ENCODE results near the gene TMEM174. TPM values are rescaled to one million over a fixed set of nuclear protein-coding genes. Genes with fewer than 3 reads are reported as not detected.
"Not testable (repeated sequence)": the region's sequence is repeated elsewhere in the genome, so short reads cannot be mapped to it uniquely, and the experiment has no call there.

TMEM174 gene
- total RNA-seq, 1 donor: not detected

DNA sequence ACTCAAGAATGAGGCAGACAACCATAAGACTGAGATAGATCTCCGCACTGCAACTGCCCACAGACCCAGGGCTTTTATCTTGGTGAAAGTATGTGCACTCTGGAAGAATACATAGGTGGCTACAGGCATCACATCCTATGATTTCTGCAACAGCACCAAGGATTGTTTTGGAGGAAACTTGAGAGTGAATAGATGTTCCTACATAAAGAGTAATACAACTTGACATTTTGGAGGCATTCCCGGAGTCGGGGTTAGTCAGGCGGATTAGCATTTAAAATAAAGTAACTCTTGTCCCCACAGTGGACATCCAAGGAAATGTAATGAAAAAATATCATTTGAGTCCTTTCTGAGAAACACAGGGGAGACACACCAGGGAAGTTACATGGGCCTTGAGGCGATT is 26.7 kb downstream of the TMEM174 start:
- no peak overlapping the region for H3K4me3 ChIP-seq (ENCODE audit: low read depth, low read length)
- peak; percentile 59 for DNase-seq (ENCODE audit: low read depth)
- TF ChIP-seq, protein P1, sequence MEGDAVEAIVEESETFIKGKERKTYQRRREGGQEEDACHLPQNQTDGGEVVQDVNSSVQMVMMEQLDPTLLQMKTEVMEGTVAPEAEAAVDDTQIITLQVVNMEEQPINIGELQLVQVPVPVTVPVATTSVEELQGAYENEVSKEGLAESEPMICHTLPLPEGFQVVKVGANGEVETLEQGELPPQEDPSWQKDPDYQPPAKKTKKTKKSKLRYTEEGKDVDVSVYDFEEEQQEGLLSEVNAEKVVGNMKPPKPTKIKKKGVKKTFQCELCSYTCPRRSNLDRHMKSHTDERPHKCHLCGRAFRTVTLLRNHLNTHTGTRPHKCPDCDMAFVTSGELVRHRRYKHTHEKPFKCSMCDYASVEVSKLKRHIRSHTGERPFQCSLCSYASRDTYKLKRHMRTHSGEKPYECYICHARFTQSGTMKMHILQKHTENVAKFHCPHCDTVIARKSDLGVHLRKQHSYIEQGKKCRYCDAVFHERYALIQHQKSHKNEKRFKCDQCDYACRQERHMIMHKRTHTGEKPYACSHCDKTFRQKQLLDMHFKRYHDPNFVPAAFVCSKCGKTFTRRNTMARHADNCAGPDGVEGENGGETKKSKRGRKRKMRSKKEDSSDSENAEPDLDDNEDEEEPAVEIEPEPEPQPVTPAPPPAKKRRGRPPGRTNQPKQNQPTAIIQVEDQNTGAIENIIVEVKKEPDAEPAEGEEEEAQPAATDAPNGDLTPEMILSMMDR (IDR thresholded peaks at IDR 0.05; ENCODE audit: insufficient read depth, low read length): no peak

DNA sequence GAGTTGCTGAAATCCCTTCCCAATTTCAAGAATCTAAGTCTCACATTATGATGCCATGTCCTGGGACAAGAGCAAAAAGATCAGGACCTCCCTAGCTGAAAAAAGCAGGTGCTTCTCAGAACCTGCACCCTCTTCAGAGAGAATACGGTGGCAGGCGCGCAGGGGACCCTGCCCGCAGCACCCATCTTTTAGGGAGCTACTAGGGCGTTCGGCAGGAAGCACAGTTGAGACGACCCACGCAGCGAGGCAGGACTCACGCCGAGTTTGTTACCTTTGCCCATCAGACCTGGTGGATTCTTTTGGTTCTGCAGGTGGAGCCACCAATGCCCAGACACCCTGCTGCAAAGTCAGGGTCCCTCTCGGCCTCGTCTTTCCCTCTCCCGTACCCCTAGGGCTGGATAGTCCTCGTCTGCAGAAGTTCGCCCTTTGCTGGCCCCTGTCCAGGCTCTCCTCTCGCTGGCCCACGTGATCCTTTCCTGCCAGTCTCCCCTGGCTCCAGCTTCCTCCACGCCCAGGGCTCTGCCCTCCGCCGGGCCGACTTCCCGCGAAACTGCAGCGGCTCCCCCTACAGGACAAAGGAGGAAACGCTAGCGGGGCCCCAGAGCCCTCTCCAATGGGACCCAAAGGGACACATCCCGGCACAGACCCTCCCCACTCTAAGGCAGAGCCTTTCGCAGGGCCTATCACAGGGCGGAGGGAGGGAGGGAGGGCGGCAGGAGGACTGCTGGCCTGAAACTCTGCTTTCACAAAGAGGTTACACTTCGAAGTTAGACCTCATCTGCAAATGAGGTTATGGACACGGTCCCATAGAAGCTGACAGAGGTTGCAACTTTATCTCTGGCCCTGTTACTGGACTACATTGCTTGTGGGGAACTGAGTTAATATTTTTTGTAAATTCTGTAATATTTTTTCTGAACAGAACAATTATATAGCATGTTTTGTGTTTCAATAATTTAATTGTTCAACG is 28.8 kb downstream of the TMEM174 start:
- no peak overlapping the region for H3K4me3 ChIP-seq (ENCODE audit: low read depth, low read length)
- TF ChIP-seq, protein P1 (IDR thresholded peaks at IDR 0.05; ENCODE audit: insufficient read depth, low read length): peak; percentile 85
- DNase-seq (ENCODE audit: low read depth): peak; percentile 64

DNA sequence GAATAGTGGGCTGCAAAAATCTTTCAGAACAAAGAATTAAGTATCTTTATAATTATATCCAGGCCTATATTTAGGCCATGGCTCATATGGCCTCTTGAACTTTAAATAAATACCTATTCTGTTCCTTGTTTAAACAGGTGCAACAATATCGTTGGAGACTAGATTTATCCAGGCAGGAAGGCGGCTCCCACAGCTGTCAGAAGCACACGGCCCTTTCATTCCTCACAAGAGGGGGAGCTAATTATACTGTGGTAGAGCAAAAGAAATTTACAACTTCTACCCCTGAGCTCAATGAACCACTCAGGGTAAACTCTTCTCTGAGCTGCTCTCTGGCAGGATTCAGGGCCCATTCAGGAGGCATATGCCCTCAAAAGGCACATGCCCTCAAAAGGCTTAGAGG is 31.3 kb downstream of the TMEM174 start:
- H3K4me3 ChIP-seq (ENCODE audit: low read depth, low read length): no peak overlapping the region
- no peak for DNase-seq (ENCODE audit: low read depth)
- TF ChIP-seq, protein P1 (IDR thresholded peaks at IDR 0.05; ENCODE audit: insufficient read depth, low read length): no peak

DNA sequence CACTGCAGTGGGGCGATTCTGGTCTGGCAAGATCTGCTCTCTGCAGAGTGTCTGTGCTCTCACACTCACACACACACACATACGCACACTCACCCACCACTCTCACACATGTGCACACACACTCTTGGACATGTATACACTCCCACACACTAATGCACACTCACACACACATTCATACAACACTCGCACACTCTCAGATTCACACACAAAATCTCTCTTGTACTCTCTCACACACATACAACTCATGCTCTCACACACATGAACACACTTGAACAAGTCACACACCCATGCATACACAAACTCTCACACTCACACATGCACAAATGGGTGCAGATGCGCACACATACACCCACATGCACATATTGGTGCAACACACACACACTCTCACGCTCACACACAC is 31.7 kb downstream of the TMEM174 start:
- no peak for DNase-seq (ENCODE audit: low read depth)
- H3K4me3 ChIP-seq (ENCODE audit: low read depth, low read length): no peak overlapping the region
- TF ChIP-seq, protein P1 (IDR thresholded peaks at IDR 0.05; ENCODE audit: insufficient read depth, low read length): no peak

DNA sequence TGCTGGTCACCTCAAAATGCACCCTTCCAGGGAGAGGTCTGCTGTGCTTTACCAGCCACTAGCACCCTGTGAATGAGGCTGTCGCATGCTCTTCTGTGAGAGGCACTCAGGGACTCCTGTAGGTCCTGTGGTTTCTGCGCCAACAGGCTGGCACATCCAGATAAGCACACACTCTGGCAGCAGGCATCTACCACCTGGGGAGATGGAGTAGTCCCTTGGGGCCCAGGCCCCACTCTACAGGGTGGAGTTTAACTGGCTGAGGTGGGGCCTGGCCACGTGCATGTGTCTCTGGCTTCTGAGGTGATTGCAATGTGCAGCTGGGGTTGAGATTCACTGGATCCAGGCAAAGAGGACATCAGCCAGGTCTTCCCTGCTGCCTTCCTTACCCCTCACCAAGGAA is 32.3 kb downstream of the TMEM174 start:
- H3K4me3 ChIP-seq (ENCODE audit: low read depth, low read length): no peak overlapping the region
- TF ChIP-seq, protein P1 (IDR thresholded peaks at IDR 0.05; ENCODE audit: insufficient read depth, low read length): no peak
- no peak for DNase-seq (ENCODE audit: low read depth)

DNA sequence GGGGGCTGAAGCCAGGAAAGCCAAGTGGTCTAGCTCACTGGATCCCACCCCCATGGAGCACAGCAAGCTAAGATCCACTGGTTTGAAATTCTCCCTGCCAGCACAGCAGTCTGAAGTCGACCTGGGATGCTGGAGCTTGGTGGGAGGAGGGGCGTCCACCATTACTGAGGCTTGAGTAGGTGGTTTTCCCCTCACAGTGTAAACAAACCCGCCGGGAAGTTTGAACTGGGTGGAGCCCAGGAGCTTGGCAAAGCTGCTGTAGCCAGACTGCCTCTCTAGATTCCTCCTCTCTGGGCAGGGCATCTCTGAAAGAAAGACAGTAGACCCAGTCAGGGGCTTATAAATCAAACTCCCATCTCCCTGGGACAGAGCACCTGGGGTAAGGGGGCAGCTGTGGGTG is 34.2 kb downstream of the TMEM174 start:
- not testable (repeated sequence) for H3K4me3 ChIP-seq (ENCODE audit: low read depth, low read length); DNase-seq (ENCODE audit: low read depth)

DNA sequence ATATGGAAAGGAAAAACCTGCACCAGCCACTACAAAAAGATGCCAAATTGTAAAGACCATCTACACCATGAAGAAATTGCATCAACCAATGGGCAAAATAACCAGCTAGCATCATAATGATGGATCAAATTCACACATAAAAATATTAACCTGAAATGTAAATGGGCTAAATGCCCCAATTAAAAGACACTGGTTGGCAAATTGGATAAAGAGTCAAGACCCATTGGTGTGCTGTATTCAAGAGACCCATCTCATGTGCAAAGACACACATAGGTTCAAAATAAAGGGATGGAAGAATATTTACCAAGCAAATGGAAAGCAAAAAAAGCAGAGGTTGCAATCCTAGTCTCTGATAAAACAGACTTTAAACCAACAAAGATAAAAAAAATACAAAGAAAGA is 36.1 kb downstream of the TMEM174 start:
- not testable (repeated sequence) for H3K4me3 ChIP-seq (ENCODE audit: low read depth, low read length); DNase-seq (ENCODE audit: low read depth)

DNA sequence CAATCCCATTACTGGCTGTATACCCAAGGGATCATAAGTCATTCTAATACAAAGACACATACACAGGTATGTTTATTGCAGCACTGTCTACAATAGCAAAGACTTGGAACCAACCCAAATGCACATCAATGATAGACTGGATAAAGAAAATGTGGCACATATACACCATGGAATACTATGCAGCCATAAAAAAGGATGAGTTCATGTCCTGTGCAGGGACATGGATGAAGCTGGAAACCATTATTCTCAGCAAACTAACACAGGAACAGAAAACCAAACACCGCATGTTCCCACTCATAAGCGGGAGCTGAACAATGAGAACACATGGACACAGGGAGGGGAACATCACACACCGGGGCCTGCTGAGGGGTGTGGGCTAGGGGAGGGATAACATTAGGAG is 39.7 kb downstream of the TMEM174 start:
- not testable (repeated sequence) for H3K4me3 ChIP-seq (ENCODE audit: low read depth, low read length); DNase-seq (ENCODE audit: low read depth)
